CD4-positive, alpha-beta T cell (primary cell): ENCODE data around the gene SEMA6B. TPM values are rescaled to one million over a fixed set of nuclear protein-coding genes. Genes with fewer than 3 reads are reported as not detected.

Experiments used
- ATAC-seq: fragments of 200-7000 bp; cut with Tn5 transposase; one replicate; pipeline ENCODE4 v1.10.0; 2022; ENCODE audit warnings: mild to moderate bottlenecking; ENCODE audit not compliant: poor library complexity
- CTCF ChIA-PET: fragments of 350-600 bp; sonication (Branson Sonifier 250); formaldehyde crosslinking; loops from one replicate; lab custom pipeline; 2021; ENCODE audit warnings: antibody characterized with exemption, inconsistent platforms; lab: Charles Lee
- POLR2A ChIA-PET: fragments of 350-600 bp; sonication (Branson Sonifier 250); formaldehyde crosslinking; loops from one replicate; lab custom pipeline; 2021; ENCODE audit warnings: antibody characterized with exemption, inconsistent platforms; lab: Charles Lee
- DNase-seq, 14 experiments: peaks; one replicate each; pipeline ENCODE4 v3.0.0-alpha.2; 2013 to 2020; ENCODE audit warnings: mixed read lengths in 2 of 14
- H3K27ac ChIP-seq, 2 donors: one replicate each; pipeline versions ENCODE4 v1.5.1 to v1.7.0; 2013; ENCODE audit warnings: low read length in 2 of 2, low read depth in 1 of 2, mild to moderate bottlenecking in 1 of 2
- H3K27me3 ChIP-seq, 2 experiments: 1 replicate in 1 of 2; 2 replicates in 1 of 2; pipeline versions ENCODE4 v1.6.1 to v1.7.0; 2013; ENCODE audit warnings: low read length in 2 of 2, control low read depth in 1 of 2, mild to moderate bottlenecking in 1 of 2, moderate library complexity in 1 of 2; ENCODE audit not compliant: insufficient read depth in 2 of 2, control insufficient read depth in 1 of 2
- H3K36me3 ChIP-seq: one replicate; pipeline ENCODE4 v1.6.1; 2013; ENCODE audit warnings: low read length, control low read depth; ENCODE audit not compliant: insufficient read depth
- H3K4me1 ChIP-seq: one replicate; pipeline ENCODE4 v1.6.1; 2013; ENCODE audit warnings: low read length, control low read depth; ENCODE audit not compliant: insufficient read depth
- H3K4me3 ChIP-seq: one replicate; pipeline ENCODE4 v1.5.1; 2013; ENCODE audit warnings: mild to moderate bottlenecking, low read length, moderate library complexity
- H3K9me3 ChIP-seq, 2 experiments: 1 replicate in 1 of 2; 2 replicates in 1 of 2; pipeline versions ENCODE4 v1.6.1 to v1.7.0; 2013; ENCODE audit warnings: low read length in 2 of 2, mild to moderate bottlenecking in 2 of 2, control low read depth in 1 of 2, moderate library complexity in 1 of 2; ENCODE audit not compliant: control insufficient read depth in 1 of 2, insufficient read depth in 1 of 2
- H3K27ac Mint-ChIP-seq: one replicate; pipeline ENCODE4 v1.8.0; 2020; ENCODE audit warnings: mixed read lengths
- H3K27me3 Mint-ChIP-seq: one replicate; pipeline ENCODE4 v1.8.0; 2021; ENCODE audit warnings: mixed read lengths
- H3K36me3 Mint-ChIP-seq: one replicate; pipeline ENCODE4 v1.8.0; 2021; ENCODE audit warnings: low read depth, mixed read lengths
- H3K4me1 Mint-ChIP-seq: one replicate; pipeline ENCODE4 v1.8.0; 2021; ENCODE audit warnings: low read depth, mixed read lengths
- H3K4me3 Mint-ChIP-seq: one replicate; pipeline ENCODE4 v1.8.0; 2020; ENCODE audit warnings: mild to moderate bottlenecking, mixed read lengths
- H3K9me3 Mint-ChIP-seq: one replicate; pipeline ENCODE4 v1.8.0; 2020; ENCODE audit warnings: mixed read lengths
- CTCF ChIP-seq: fragments of 200-600 bp; IDR thresholded peaks from one replicate; pipeline ENCODE4 v1.8.0; 2022; ENCODE audit warnings: antibody characterized with exemption, mild to moderate bottlenecking
- intact Hi-C, 2 experiments: fragments of 100-400 bp; cut with DNase I in 1 of 2; cut with micrococcal nuclease in 1 of 2; formaldehyde crosslinking; loops; one replicate each; pipeline versions ENCODE4 v1.15.1 to v1.9.0; 2023 to 2025; cut with DNase I, micrococcal nuclease
- total RNA-seq, 174 experiments: library from RNA in 2 of 174; stranded (reverse) in 2 of 174; gene quantifications; one replicate each; pipeline ENCODE4 v1.2.3 and lab custom pipeline; 2021 to 2026

The SEMA6B gene
- total RNA-seq, 2 experiments from 2014 or later = 0.14 to 0.17 TPM

- no peak overlapping the region for H3K27ac ChIP-seq
- H3K4me3 ChIP-seq = no peak overlapping the region
- peak; percentile 62 for ATAC-seq
- H3K4me1 ChIP-seq = no peaks in the 10 kb centered on the region
- Mint-ChIP-seq H3K27ac (no peak overlapping the region), H3K36me3 (no peaks in the 10 kb centered on the region), H3K4me1 (no peaks in the 10 kb centered on the region), H3K27me3 (peaks cover 47% of the 10 kb centered on the region), H3K9me3 (no peaks in the 10 kb centered on the region), H3K4me3 (no peak overlapping the region)
- H3K36me3 ChIP-seq = no peaks in the 10 kb centered on the region
- CTCF ChIA-PET = interaction anchor here (1.1 to 1.9 kb wide), 4 partner anchors 9 to 60 kb away, joined by 3 to 14 read pairs (median 4); no protein-coding TSS in a partner anchor
- peaks cover 0 to 19% of the 10 kb centered on the region in 2 experiments for H3K9me3 ChIP-seq
- DNase-seq = peak; percentile 52 to 78 (median 64)
- intact Hi-C loops = loop anchor here in 1 of 2 experiments (1.0 to 10.0 kb wide), 2 partner anchors 60 to 229 kb away; no protein-coding TSS in a partner anchor
- peaks cover 39 to 58% of the 10 kb centered on the region in 2 experiments for H3K27me3 ChIP-seq
- peak; percentile 65 for TF ChIP-seq CTCF
- POLR2A ChIA-PET = interaction anchor here (0.6 to 0.9 kb wide), 2 partner anchors 59 to 1047 kb away, joined by 3 read pairs; partner anchors contain the start of genes SAFB and SAFB2
Measured at GRCh38 chr19:4576016-4576933, 16.8 kb upstream of the SEMA6B start.

- H3K4me3 ChIP-seq = no peak overlapping the region
- no peaks in the 10 kb centered on the region for H3K36me3 ChIP-seq
- ChIA-PET CTCF (interaction anchor here (1.1 to 1.9 kb wide), 3 partner anchors 58 to 61 kb away, joined by 3 to 14 read pairs (median 5); no protein-coding TSS in a partner anchor), POLR2A (interaction anchor here (0.6 to 0.9 kb wide), 2 partner anchors 60 to 1047 kb away, joined by 3 read pairs; partner anchors contain the start of genes SAFB and SAFB2)
- H3K27me3 Mint-ChIP-seq = peaks cover 47% of the 10 kb centered on the region
- H3K4me3 Mint-ChIP-seq = no peak overlapping the region
- H3K27me3 ChIP-seq = peaks cover 38 to 54% of the 10 kb centered on the region in 2 experiments
- no peaks in the 10 kb centered on the region for H3K36me3 Mint-ChIP-seq
- ATAC-seq (no peak), DNase-seq (peak in 2 of 14 experiments; percentile 47 to 58)
- H3K9me3 Mint-ChIP-seq = no peaks in the 10 kb centered on the region
- H3K27ac Mint-ChIP-seq = no peak overlapping the region
- no peaks in the 10 kb centered on the region for H3K4me1 Mint-ChIP-seq
- no peak for TF ChIP-seq CTCF
- H3K4me1 ChIP-seq = no peaks in the 10 kb centered on the region
- intact Hi-C loops = loop anchor here in 1 of 2 experiments (1.0 to 10.0 kb wide), 2 partner anchors 61 to 229 kb away; no protein-coding TSS in a partner anchor
- no peak overlapping the region for H3K27ac ChIP-seq
- peaks cover 0 to 19% of the 10 kb centered on the region in 2 experiments for H3K9me3 ChIP-seq
Measured at GRCh38 chr19:4575267-4576015, 16.0 kb upstream of the SEMA6B start.

GRCh38 chr19:4573682-4574081 lies 14.2 kb upstream of the SEMA6B start:
- no peaks in the 10 kb centered on the region for H3K36me3 ChIP-seq
- ChIA-PET CTCF (no interaction called here), POLR2A (no interaction called here)
- no peaks in the 10 kb centered on the region for H3K4me1 Mint-ChIP-seq
- H3K27ac ChIP-seq = no peak overlapping the region
- peaks cover 20 to 36% of the 10 kb centered on the region in 2 experiments for H3K27me3 ChIP-seq
- DNase-seq (no peak), ATAC-seq (no peak)
- H3K9me3 Mint-ChIP-seq = no peaks in the 10 kb centered on the region
- intact Hi-C loops = loop anchor here in 1 of 2 experiments (10.0 kb wide), 1 partner anchor 231 kb away; no protein-coding TSS in a partner anchor
- peaks cover 31% of the 10 kb centered on the region for H3K27me3 Mint-ChIP-seq
- TF ChIP-seq CTCF = no peak
- H3K36me3 Mint-ChIP-seq = no peaks in the 10 kb centered on the region
- no peak overlapping the region for H3K4me3 Mint-ChIP-seq
- H3K4me3 ChIP-seq = no peak overlapping the region
- H3K4me1 ChIP-seq = no peaks in the 10 kb centered on the region
- H3K27ac Mint-ChIP-seq = no peak overlapping the region
- H3K9me3 ChIP-seq = peaks cover 0 to 14% of the 10 kb centered on the region in 2 experiments
